GM12878 (cell line): ENCODE measurements around the gene PBRM1.

Experiments
- RCOR1 ChIP-seq: conservative IDR thresholded peaks from 2 replicates; pipeline ENCODE4 v1.6.1; 2012; ENCODE audit warnings: low read depth, low read length, improper control_type of control experiment
- SIN3A ChIP-seq: IDR thresholded peaks from 2 replicates; pipeline ENCODE4 v1.6.1; 2012; ENCODE audit warnings: low read depth, low read length, improper control_type of control experiment

- TF ChIP-seq RCOR1 (no peak), SIN3A (no peak)
Measured at GRCh38 chr3:52513281-52513680, 172.4 kb downstream of the PBRM1 start.
